NCI-H345 treated with DMSO at 0.1 percent for 48 hours (cell line): Measurements from ENCODE around the gene MICAL3.
A peak's percentile ranks its signal among the peaks of the same experiment; 100 is the strongest.

Experiments
- DNase-seq: peaks from one replicate; lab custom pipeline; 2025; ENCODE audit not compliant: unreplicated experiment; lab: John Stamatoyannopoulos, UW

MICAL3 gene

GRCh38 chr22:17847360-17848078, 176.8 kb downstream of the MICAL3 start:
- DNase-seq, result peak; percentile 49

- no peak for DNase-seq
Measured at GRCh38 chr22:17846326-17846992, 177.9 kb downstream of the MICAL3 start.

GRCh38 chr22:17845790-17846189, 178.6 kb downstream of the MICAL3 start:
- DNase-seq, result no peak

GRCh38 chr22:17845327-17845726, 179.0 kb downstream of the MICAL3 start:
- peak; percentile 71 for DNase-seq

GRCh38 chr22:17844150-17844549, 180.2 kb downstream of the MICAL3 start:
- DNase-seq, result no peak

GRCh38 chr22:17842386-17842785, 182.0 kb downstream of the MICAL3 start:
- no peak for DNase-seq

GRCh38 chr22:17841836-17842235, 182.5 kb downstream of the MICAL3 start:
- DNase-seq, result no peak

- no peak for DNase-seq
Measured at GRCh38 chr22:17838180-17838865, 186.0 kb downstream of the MICAL3 start.

GRCh38 chr22:17836992-17837742, 187.2 kb downstream of the MICAL3 start:
- no peak for DNase-seq

GRCh38 chr22:17835256-17835655, 189.1 kb downstream of the MICAL3 start:
- DNase-seq, result no peak

- DNase-seq, result no peak
Measured at GRCh38 chr22:17833489-17833888, 190.9 kb downstream of the MICAL3 start.

- no peak for DNase-seq
Measured at GRCh38 chr22:17832665-17833064, 191.7 kb downstream of the MICAL3 start.

- no peak for DNase-seq
Measured at GRCh38 chr22:17831501-17832251, 192.7 kb downstream of the MICAL3 start.

- DNase-seq, result peak; percentile 27
Measured at GRCh38 chr22:17830043-17830961, 194.1 kb downstream of the MICAL3 start.

- DNase-seq, result no peak
Measured at GRCh38 chr22:17829695-17830042, 194.7 kb downstream of the MICAL3 start.

GRCh38 chr22:17828502-17829080, 195.8 kb downstream of the MICAL3 start:
- no peak for DNase-seq

- DNase-seq, result no peak
Measured at GRCh38 chr22:17827466-17827865, 196.9 kb downstream of the MICAL3 start.

GRCh38 chr22:17825876-17826550, 198.3 kb downstream of the MICAL3 start:
- DNase-seq, result no peak

- DNase-seq, result no peak
Measured at GRCh38 chr22:17824457-17824856, 199.9 kb downstream of the MICAL3 start.
